ENCODE measurements around the gene NKIRAS1.

NKIRAS1 gene

DNA sequence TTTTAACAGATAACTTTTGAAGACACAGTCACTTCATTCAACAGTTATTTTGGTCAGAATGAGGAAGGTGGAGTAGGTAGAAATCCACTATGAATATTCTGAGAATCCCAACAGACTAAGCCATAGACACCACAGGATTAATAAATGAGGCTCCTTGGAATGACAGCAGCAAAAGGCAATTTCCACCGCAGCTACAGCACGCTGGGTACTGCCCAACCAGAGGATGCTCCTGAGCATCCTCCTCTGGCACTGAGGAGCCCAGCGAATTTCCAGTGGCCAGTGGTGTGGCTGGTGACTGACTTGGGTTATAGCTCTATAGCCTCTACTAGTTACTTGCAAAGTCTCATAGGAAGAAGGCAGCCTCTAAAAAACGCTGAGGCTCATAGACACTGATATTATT, 24.6 kb upstream of the NKIRAS1 start:
- Histone ChIP-seq H3K4me2 (ENCODE audit: insufficient read depth, low read length) (no peak overlapping the region), H4K20me1 (ENCODE audit: insufficient read depth, low read length) (peaks cover 4% of the 10 kb centered on the region; the same call in 1 of the 2 replicates), H3K9ac (ENCODE audit: low read depth, low read length) (no peak overlapping the region), H3K27me3 (ENCODE audit: insufficient read depth, low read length, poor library complexity) (peaks cover 25% of the 10 kb centered on the region), H3K79me2 (ENCODE audit: insufficient read depth, low read length) (0 out of 2 replicates have a peak, but pooled peaks cover 2% of the 10 kb centered on the region), H3K27ac (ENCODE audit: low read length) (no peak overlapping the region), H3K4me3 (ENCODE audit: low read depth in 1 of 2, low read length in 2 of 2) (no peak overlapping the region), H2AFZ (ENCODE audit: low read depth, low read length) (no peak overlapping the region), H3K36me3 (ENCODE audit: insufficient read depth, low read length) (no peaks in the 10 kb centered on the region), H3K4me1 (ENCODE audit: insufficient read depth, low read length) (peaks cover 10% of the 10 kb centered on the region), H3K9me3 (ENCODE audit: insufficient read depth, low read length, severe bottlenecking) (no peaks in the 10 kb centered on the region)
- ATAC-seq (ENCODE audit: insufficient read depth, low read depth) (no peak), DNase-seq (no peak)
- no peak for TF ChIP-seq EZH2 (IDR thresholded peaks at IDR 0.05; ENCODE audit: borderline replicate concordance, low read depth, low read length, severe bottlenecking)
- TF ChIP-seq, protein P1, sequence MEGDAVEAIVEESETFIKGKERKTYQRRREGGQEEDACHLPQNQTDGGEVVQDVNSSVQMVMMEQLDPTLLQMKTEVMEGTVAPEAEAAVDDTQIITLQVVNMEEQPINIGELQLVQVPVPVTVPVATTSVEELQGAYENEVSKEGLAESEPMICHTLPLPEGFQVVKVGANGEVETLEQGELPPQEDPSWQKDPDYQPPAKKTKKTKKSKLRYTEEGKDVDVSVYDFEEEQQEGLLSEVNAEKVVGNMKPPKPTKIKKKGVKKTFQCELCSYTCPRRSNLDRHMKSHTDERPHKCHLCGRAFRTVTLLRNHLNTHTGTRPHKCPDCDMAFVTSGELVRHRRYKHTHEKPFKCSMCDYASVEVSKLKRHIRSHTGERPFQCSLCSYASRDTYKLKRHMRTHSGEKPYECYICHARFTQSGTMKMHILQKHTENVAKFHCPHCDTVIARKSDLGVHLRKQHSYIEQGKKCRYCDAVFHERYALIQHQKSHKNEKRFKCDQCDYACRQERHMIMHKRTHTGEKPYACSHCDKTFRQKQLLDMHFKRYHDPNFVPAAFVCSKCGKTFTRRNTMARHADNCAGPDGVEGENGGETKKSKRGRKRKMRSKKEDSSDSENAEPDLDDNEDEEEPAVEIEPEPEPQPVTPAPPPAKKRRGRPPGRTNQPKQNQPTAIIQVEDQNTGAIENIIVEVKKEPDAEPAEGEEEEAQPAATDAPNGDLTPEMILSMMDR (IDR thresholded peaks at IDR 0.05; ENCODE audit: borderline replicate concordance, extremely low read depth, low read length, poor library complexity, severe bottlenecking), result no peak

DNA sequence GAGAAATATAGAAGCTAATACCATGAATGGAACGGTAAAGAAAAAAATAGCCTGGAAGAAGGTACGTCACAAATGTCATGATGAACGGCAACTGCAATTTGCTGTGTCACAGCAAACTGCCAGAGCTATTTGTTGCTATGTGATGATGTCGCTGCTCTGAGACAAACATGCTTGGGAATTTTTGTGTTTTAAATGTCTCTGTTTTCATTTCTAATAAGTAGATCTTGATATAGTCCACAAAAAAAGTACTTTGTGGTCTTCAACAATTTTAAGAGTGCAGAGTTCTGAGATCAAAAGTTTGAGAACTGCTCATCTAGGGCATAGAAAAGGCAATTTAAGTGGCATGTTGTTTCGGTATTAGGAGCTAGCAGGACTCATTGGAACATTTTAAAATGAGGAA, 24.0 kb upstream of the NKIRAS1 start:
- H3K4me2 ChIP-seq (ENCODE audit: insufficient read depth, low read length), result no peak overlapping the region
- no peaks in the 10 kb centered on the region for H4K20me1 ChIP-seq (ENCODE audit: insufficient read depth, low read length)
- no peak overlapping the region for H3K27ac ChIP-seq (ENCODE audit: low read length)
- peaks cover 25% of the 10 kb centered on the region for H3K27me3 ChIP-seq (ENCODE audit: insufficient read depth, low read length, poor library complexity)
- no peak for TF ChIP-seq EZH2 (IDR thresholded peaks at IDR 0.05; ENCODE audit: borderline replicate concordance, low read depth, low read length, severe bottlenecking)
- TF ChIP-seq, protein P1 (IDR thresholded peaks at IDR 0.05; ENCODE audit: borderline replicate concordance, extremely low read depth, low read length, poor library complexity, severe bottlenecking), result no peak
- H3K9ac ChIP-seq (ENCODE audit: low read depth, low read length), result no peak overlapping the region
- H3K79me2 ChIP-seq (ENCODE audit: insufficient read depth, low read length), result no peaks in the 10 kb centered on the region
- H3K36me3 ChIP-seq (ENCODE audit: insufficient read depth, low read length), result no peaks in the 10 kb centered on the region
- peaks cover 6% of the 10 kb centered on the region for H3K4me1 ChIP-seq (ENCODE audit: insufficient read depth, low read length)
- ATAC-seq (ENCODE audit: insufficient read depth, low read depth), result no peak
- no peaks in the 10 kb centered on the region for H3K9me3 ChIP-seq (ENCODE audit: insufficient read depth, low read length, severe bottlenecking)
- no peak overlapping the region for H3K4me3 ChIP-seq (ENCODE audit: low read depth in 1 of 2, low read length in 2 of 2)
- no peak for DNase-seq
- no peak overlapping the region for H2AFZ ChIP-seq (ENCODE audit: low read depth, low read length)

DNA sequence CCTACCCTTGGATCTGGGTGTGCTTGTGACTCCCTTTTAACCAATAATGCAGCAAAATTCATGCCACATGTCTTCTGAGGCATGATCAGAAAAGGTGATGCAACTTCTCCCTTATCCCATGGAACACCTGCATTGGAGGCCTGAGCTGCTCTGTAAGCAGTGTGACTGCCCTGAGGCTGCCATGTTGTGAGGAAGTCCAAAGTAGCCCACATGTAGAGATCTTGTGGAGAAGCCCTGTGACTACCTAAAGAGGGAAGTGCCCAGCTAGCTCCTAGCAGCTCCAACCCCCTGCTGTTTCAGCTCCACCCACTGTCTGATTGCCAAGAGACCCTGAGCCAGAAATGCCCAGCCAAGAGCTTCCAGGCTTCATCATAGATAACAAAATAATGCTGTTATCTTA, 21.9 kb upstream of the NKIRAS1 start:
- H3K9me3 ChIP-seq (ENCODE audit: insufficient read depth, low read length, severe bottlenecking), result no peaks in the 10 kb centered on the region
- TF ChIP-seq, protein P1 (IDR thresholded peaks at IDR 0.05; ENCODE audit: borderline replicate concordance, extremely low read depth, low read length, poor library complexity, severe bottlenecking), result no peak
- TF ChIP-seq EZH2 (IDR thresholded peaks at IDR 0.05; ENCODE audit: borderline replicate concordance, low read depth, low read length, severe bottlenecking), result no peak
- H3K27ac ChIP-seq (ENCODE audit: low read length), result no peak overlapping the region
- no peak for ATAC-seq (ENCODE audit: insufficient read depth, low read depth)
- no peaks in the 10 kb centered on the region for H4K20me1 ChIP-seq (ENCODE audit: insufficient read depth, low read length)
- H3K36me3 ChIP-seq (ENCODE audit: insufficient read depth, low read length), result no peaks in the 10 kb centered on the region
- H2AFZ ChIP-seq (ENCODE audit: low read depth, low read length), result no peak overlapping the region
- H3K4me1 ChIP-seq (ENCODE audit: insufficient read depth, low read length), result no peaks in the 10 kb centered on the region
- no peak overlapping the region for H3K4me2 ChIP-seq (ENCODE audit: insufficient read depth, low read length)
- no peak overlapping the region for H3K4me3 ChIP-seq (ENCODE audit: low read depth in 1 of 2, low read length in 2 of 2)
- no peaks in the 10 kb centered on the region for H3K79me2 ChIP-seq (ENCODE audit: insufficient read depth, low read length)
- DNase-seq, result no peak
- H3K9ac ChIP-seq (ENCODE audit: low read depth, low read length), result no peak overlapping the region
- H3K27me3 ChIP-seq (ENCODE audit: insufficient read depth, low read length, poor library complexity), result peaks cover 12% of the 10 kb centered on the region

DNA sequence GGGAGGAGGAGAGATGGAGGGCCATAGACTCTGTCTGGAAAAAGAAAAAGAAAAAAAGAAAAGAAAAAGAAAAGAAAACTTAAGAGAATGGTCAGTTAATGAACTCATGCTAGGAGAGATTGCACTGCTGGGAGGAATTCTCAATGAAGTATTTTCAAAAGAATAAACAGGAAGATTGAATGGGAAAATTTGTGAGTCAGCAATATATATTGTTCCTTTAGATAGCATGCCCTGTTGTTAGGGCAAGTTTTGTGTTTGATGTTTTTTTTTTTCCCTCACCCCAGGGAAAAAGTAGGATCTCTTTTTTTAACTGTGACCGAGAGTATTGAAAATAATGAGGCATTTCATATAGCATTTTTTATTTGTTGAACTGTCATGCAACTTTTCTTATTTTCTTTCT, 20.5 kb upstream of the NKIRAS1 start:
- Histone ChIP-seq H3K79me2 (ENCODE audit: insufficient read depth, low read length) (no peaks in the 10 kb centered on the region), H3K27me3 (ENCODE audit: insufficient read depth, low read length, poor library complexity) (peaks cover 8% of the 10 kb centered on the region), H3K4me1 (ENCODE audit: insufficient read depth, low read length) (no peaks in the 10 kb centered on the region), H3K27ac (ENCODE audit: low read length) (no peak overlapping the region), H3K9ac (ENCODE audit: low read depth, low read length) (no peak overlapping the region), H3K9me3 (ENCODE audit: insufficient read depth, low read length, severe bottlenecking) (no peaks in the 10 kb centered on the region), H3K36me3 (ENCODE audit: insufficient read depth, low read length) (no peaks in the 10 kb centered on the region), H3K4me2 (ENCODE audit: insufficient read depth, low read length) (no peak overlapping the region), H2AFZ (ENCODE audit: low read depth, low read length) (no peak overlapping the region), H3K4me3 (ENCODE audit: low read depth in 1 of 2, low read length in 2 of 2) (no peak overlapping the region), H4K20me1 (ENCODE audit: insufficient read depth, low read length) (no peaks in the 10 kb centered on the region)
- TF ChIP-seq EZH2 (IDR thresholded peaks at IDR 0.05; ENCODE audit: borderline replicate concordance, low read depth, low read length, severe bottlenecking), result no peak
- TF ChIP-seq, protein P1 (IDR thresholded peaks at IDR 0.05; ENCODE audit: borderline replicate concordance, extremely low read depth, low read length, poor library complexity, severe bottlenecking), result no peak
- DNase-seq (no peak), ATAC-seq (ENCODE audit: insufficient read depth, low read depth) (no peak)
